ENCODE measurements around the gene GPC3. TPM values are rescaled to one million over a fixed set of nuclear protein-coding genes. Genes with fewer than 3 reads are reported as not detected.

Gene GPC3
- total RNA-seq, 1 experiment from 2014 or later, result 32.4 TPM

GRCh38 chrX:133604801-133605200 is 380.6 kb downstream of the GPC3 start:
- no peak overlapping the region for H3K27ac Mint-ChIP-seq
- H3K9me3 Mint-ChIP-seq, result peaks cover 3% of the 10 kb centered on the region; the same call in 1 of the 2 replicates
- ATAC-seq (no peak), DNase-seq (ENCODE audit: low spot score) (no peak)
- ChIA-PET POLR2A (no interaction called here), CTCF (no interaction called here)
- no peaks in the 10 kb centered on the region for H3K36me3 Mint-ChIP-seq
- H3K4me3 Mint-ChIP-seq, result no peak overlapping the region
- peaks cover 8% of the 10 kb centered on the region for H3K4me1 Mint-ChIP-seq
- no peaks in the 10 kb centered on the region for H3K27me3 Mint-ChIP-seq (ENCODE audit: low read depth)
- TF ChIP-seq ATF1 (CRISPR knock-in tag; IDR thresholded peaks at IDR 0.05) (no peak), STAT6 (CRISPR knock-in tag; conservative IDR thresholded peaks at IDR 0.05; ENCODE audit: low read depth) (no peak), NR2C2 (CRISPR knock-in tag; IDR thresholded peaks at IDR 0.05) (no peak), ETV6 (CRISPR knock-in tag; IDR thresholded peaks at IDR 0.05) (no peak), ZNF396 (CRISPR knock-in tag; IDR thresholded peaks at IDR 0.05; ENCODE audit: borderline replicate concordance) (no peak), CBFB (CRISPR knock-in tag; IDR thresholded peaks at IDR 0.05; ENCODE audit: low read depth) (no peak), ZNF219 (CRISPR knock-in tag; IDR thresholded peaks at IDR 0.05; ENCODE audit: borderline replicate concordance) (no peak), TP53 (CRISPR knock-in tag; IDR thresholded peaks at IDR 0.05) (no peak)
- TF ChIP-seq, protein P1, sequence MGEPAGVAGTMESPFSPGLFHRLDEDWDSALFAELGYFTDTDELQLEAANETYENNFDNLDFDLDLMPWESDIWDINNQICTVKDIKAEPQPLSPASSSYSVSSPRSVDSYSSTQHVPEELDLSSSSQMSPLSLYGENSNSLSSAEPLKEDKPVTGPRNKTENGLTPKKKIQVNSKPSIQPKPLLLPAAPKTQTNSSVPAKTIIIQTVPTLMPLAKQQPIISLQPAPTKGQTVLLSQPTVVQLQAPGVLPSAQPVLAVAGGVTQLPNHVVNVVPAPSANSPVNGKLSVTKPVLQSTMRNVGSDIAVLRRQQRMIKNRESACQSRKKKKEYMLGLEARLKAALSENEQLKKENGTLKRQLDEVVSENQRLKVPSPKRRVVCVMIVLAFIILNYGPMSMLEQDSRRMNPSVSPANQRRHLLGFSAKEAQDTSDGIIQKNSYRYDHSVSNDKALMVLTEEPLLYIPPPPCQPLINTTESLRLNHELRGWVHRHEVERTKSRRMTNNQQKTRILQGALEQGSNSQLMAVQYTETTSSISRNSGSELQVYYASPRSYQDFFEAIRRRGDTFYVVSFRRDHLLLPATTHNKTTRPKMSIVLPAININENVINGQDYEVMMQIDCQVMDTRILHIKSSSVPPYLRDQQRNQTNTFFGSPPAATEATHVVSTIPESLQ (CRISPR knock-in tag; IDR thresholded peaks at IDR 0.05), result no peak
- TF ChIP-seq, protein P2, sequence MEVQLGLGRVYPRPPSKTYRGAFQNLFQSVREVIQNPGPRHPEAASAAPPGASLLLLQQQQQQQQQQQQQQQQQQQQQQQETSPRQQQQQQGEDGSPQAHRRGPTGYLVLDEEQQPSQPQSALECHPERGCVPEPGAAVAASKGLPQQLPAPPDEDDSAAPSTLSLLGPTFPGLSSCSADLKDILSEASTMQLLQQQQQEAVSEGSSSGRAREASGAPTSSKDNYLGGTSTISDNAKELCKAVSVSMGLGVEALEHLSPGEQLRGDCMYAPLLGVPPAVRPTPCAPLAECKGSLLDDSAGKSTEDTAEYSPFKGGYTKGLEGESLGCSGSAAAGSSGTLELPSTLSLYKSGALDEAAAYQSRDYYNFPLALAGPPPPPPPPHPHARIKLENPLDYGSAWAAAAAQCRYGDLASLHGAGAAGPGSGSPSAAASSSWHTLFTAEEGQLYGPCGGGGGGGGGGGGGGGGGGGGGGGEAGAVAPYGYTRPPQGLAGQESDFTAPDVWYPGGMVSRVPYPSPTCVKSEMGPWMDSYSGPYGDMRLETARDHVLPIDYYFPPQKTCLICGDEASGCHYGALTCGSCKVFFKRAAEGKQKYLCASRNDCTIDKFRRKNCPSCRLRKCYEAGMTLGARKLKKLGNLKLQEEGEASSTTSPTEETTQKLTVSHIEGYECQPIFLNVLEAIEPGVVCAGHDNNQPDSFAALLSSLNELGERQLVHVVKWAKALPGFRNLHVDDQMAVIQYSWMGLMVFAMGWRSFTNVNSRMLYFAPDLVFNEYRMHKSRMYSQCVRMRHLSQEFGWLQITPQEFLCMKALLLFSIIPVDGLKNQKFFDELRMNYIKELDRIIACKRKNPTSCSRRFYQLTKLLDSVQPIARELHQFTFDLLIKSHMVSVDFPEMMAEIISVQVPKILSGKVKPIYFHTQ (CRISPR knock-in tag; IDR thresholded peaks at IDR 0.05), result no peak

- ATAC-seq (no peak), DNase-seq (ENCODE audit: low spot score) (no peak)
- POLR2A ChIA-PET, result no interaction called here
- peaks cover 8% of the 10 kb centered on the region for H3K4me1 Mint-ChIP-seq
- H3K9me3 Mint-ChIP-seq, result peaks cover 3% of the 10 kb centered on the region; the same call in 1 of the 2 replicates
- H3K27me3 Mint-ChIP-seq (ENCODE audit: low read depth), result no peaks in the 10 kb centered on the region
- no peak overlapping the region for H3K27ac Mint-ChIP-seq
- no peak overlapping the region for H3K4me3 Mint-ChIP-seq
- no peaks in the 10 kb centered on the region for H3K36me3 Mint-ChIP-seq
- CTCF ChIA-PET, result no interaction called here
- TF ChIP-seq ESRRA (CRISPR knock-in tag; IDR thresholded peaks at IDR 0.05; ENCODE audit: borderline replicate concordance) (no peak), ZNF232 (CRISPR knock-in tag; IDR thresholded peaks at IDR 0.05) (no peak), ZNF416 (CRISPR knock-in tag; IDR thresholded peaks at IDR 0.05) (no peak), ZNF121 (CRISPR knock-in tag; IDR thresholded peaks at IDR 0.05) (no peak), GABPB1 (CRISPR knock-in tag; IDR thresholded peaks at IDR 0.05) (no peak), SOX15 (CRISPR knock-in tag; IDR thresholded peaks at IDR 0.05) (no peak), STAT6 (CRISPR knock-in tag; conservative IDR thresholded peaks at IDR 0.05; ENCODE audit: low read depth) (no peak), ZNF219 (CRISPR knock-in tag; IDR thresholded peaks at IDR 0.05; ENCODE audit: borderline replicate concordance) (no peak), FOXP1 (CRISPR knock-in tag; IDR thresholded peaks at IDR 0.05; ENCODE audit: borderline replicate concordance) (no peak), MYBL2 (CRISPR knock-in tag; IDR thresholded peaks at IDR 0.05) (no peak), ARID4B (CRISPR knock-in tag; IDR thresholded peaks at IDR 0.05; ENCODE audit: borderline replicate concordance) (no peak)
- TF ChIP-seq, protein P1 (CRISPR knock-in tag; IDR thresholded peaks at IDR 0.05), result no peak
Measured at GRCh38 chrX:133602881-133603280, 382.5 kb downstream of the GPC3 start.
